Hepatocyte (in vitro differentiated cells): Measurements from ENCODE around the gene DSCAM. TPM values are rescaled to one million over a fixed set of nuclear protein-coding genes. Genes with fewer than 3 reads are reported as not detected.

Experiments
- DNase-seq: peaks from one replicate; pipeline ENCODE4 v3.0.0-alpha.2; 2016; ENCODE audit warnings: low spot score
- H2AFZ ChIP-seq: fragments of 200-600 bp; sonication (generic); 2 replicates; pipeline ENCODE4 v1.6.0; 2016; ENCODE audit warnings: antibody characterized with exemption, mild to moderate bottlenecking
- H3K27ac ChIP-seq: fragments of 200-600 bp; sonication (generic); 2 replicates; pipeline ENCODE4 v1.5.1; 2016; ENCODE audit warnings: mild to moderate bottlenecking
- H3K27me3 ChIP-seq: fragments of 200-600 bp; sonication (generic); 2 replicates; pipeline ENCODE4 v1.6.1; 2016
- H3K36me3 ChIP-seq: fragments of 200-600 bp; sonication (generic); replicated peaks from 2 replicates; pipeline ENCODE4 v1.5.1; 2016; ENCODE audit warnings: low read depth; ENCODE audit not compliant: insufficient read depth
- H3K4me1 ChIP-seq: fragments of 200-600 bp; sonication (generic); 2 replicates; pipeline ENCODE4 v1.5.1; 2016; ENCODE audit warnings: mild to moderate bottlenecking, moderate library complexity; ENCODE audit not compliant: insufficient read depth
- H3K4me2 ChIP-seq: fragments of 200-600 bp; sonication (generic); 2 replicates; pipeline ENCODE4 v1.6.0; 2016
- H3K4me3 ChIP-seq: fragments of 200-600 bp; sonication (generic); 2 replicates; pipeline ENCODE4 v1.5.1; 2016; ENCODE audit warnings: mild to moderate bottlenecking
- H3K79me2 ChIP-seq: fragments of 200-600 bp; sonication (generic); 2 replicates; pipeline ENCODE4 v1.6.0; 2017; ENCODE audit warnings: mild to moderate bottlenecking
- H3K9me2 ChIP-seq: fragments of 200-600 bp; sonication (generic); replicated peaks from 2 replicates; pipeline ENCODE4 v1.6.0; 2017; ENCODE audit warnings: mild to moderate bottlenecking; ENCODE audit not compliant: insufficient read depth
- H3K9me3 ChIP-seq: fragments of 200-600 bp; sonication (generic); 2 replicates; pipeline ENCODE4 v1.5.1; 2016; ENCODE audit warnings: low read depth, mild to moderate bottlenecking
- H4K20me1 ChIP-seq: fragments of 200-600 bp; sonication (generic); 2 replicates; pipeline ENCODE4 v1.6.0; 2016; ENCODE audit warnings: mild to moderate bottlenecking; ENCODE audit not compliant: insufficient read depth, poor library complexity, severe bottlenecking
- EZH2 ChIP-seq: fragments of 200-600 bp; sonication (generic); IDR thresholded peaks from 2 replicates; pipeline ENCODE4 v1.6.1; 2016; ENCODE audit warnings: antibody characterized with exemption, mild to moderate bottlenecking, borderline replicate concordance
- EZH2phosphoT487 ChIP-seq: fragments of 200-600 bp; sonication (generic); IDR thresholded peaks from one replicate; pipeline ENCODE4 v1.6.1; 2018; ENCODE audit warnings: antibody characterized with exemption, mild to moderate bottlenecking, low read depth, moderate library complexity; ENCODE audit not compliant: unreplicated experiment, severe bottlenecking
- WGBS: methylation state at CpG from one replicate; pipeline ENCODE4 v1.1.6; 2016; ENCODE audit warnings: low lambda C conversion rate; ENCODE audit errors: missing lambda C conversion rate; 5-methylcytosine and 5-hydroxymethylcytosine counted together
- polyA plus RNA-seq: library from polyadenylated mRNA; unstranded; fragments of >200 nt; fragmentation: Nextera tagmentation; extraction: Ambion mirVana; gene quantifications from 2 replicates; pipeline ENCODE4 v1.2.1, GENCODE V29; 2016
- total RNA-seq: library from RNA; depleted of rRNA; stranded (reverse); fragments of >200 nt; gene quantifications from 2 replicates; pipeline ENCODE4 v1.2.3, GENCODE V29; 2014
- TF ChIP-seq, protein P1 (sequence below): fragments of 200-600 bp; sonication (generic); IDR thresholded peaks from 2 replicates; pipeline ENCODE4 v1.5.1; 2016; ENCODE audit warnings: antibody characterized with exemption, mild to moderate bottlenecking; ENCODE audit not compliant: poor library complexity

The DSCAM gene
- total and polyA plus RNA-seq, 2 experiments from 2014 or later, result 0.33 TPM; not detected in 1

DNA sequence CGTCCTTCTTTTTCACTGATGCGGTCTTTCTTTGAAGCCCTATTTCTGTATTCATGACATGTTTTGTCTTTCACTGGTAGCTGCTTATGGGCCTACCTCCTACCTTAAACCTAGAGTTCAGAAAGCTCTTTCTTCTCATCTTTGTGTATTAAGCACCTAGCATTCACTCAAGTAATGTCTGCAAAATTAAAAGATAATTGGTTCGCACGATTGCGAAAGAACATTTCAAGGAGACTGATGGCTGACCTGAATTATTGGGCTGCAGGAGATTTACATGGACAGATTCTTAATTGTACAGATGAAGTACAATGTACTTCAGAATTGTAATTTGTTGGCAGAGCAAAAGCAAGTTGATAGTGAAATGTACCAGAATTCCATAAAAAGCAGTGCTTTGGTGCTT lies 773.3 kb downstream of the DSCAM start:
- Histone ChIP-seq H3K4me3 (no peak overlapping the region), H3K9me2 (no peaks in the 10 kb centered on the region), H4K20me1 (no peaks in the 10 kb centered on the region), H3K9me3 (no peaks in the 10 kb centered on the region), H3K79me2 (no peaks in the 10 kb centered on the region), H3K27ac (no peak overlapping the region), H2AFZ (no peak overlapping the region), H3K36me3 (no peaks in the 10 kb centered on the region), H3K4me1 (no peaks in the 10 kb centered on the region), H3K27me3 (no peaks in the 10 kb centered on the region), H3K4me2 (no peak overlapping the region)
- DNase-seq, result no peak
- WGBS, result 96% methylated on average over 5 of the region's 5 CpGs
- no peak for TF ChIP-seq EZH2
- TF ChIP-seq EZH2phosphoT487, result no peak
- TF ChIP-seq, protein P1, sequence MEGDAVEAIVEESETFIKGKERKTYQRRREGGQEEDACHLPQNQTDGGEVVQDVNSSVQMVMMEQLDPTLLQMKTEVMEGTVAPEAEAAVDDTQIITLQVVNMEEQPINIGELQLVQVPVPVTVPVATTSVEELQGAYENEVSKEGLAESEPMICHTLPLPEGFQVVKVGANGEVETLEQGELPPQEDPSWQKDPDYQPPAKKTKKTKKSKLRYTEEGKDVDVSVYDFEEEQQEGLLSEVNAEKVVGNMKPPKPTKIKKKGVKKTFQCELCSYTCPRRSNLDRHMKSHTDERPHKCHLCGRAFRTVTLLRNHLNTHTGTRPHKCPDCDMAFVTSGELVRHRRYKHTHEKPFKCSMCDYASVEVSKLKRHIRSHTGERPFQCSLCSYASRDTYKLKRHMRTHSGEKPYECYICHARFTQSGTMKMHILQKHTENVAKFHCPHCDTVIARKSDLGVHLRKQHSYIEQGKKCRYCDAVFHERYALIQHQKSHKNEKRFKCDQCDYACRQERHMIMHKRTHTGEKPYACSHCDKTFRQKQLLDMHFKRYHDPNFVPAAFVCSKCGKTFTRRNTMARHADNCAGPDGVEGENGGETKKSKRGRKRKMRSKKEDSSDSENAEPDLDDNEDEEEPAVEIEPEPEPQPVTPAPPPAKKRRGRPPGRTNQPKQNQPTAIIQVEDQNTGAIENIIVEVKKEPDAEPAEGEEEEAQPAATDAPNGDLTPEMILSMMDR, result no peak

DNA sequence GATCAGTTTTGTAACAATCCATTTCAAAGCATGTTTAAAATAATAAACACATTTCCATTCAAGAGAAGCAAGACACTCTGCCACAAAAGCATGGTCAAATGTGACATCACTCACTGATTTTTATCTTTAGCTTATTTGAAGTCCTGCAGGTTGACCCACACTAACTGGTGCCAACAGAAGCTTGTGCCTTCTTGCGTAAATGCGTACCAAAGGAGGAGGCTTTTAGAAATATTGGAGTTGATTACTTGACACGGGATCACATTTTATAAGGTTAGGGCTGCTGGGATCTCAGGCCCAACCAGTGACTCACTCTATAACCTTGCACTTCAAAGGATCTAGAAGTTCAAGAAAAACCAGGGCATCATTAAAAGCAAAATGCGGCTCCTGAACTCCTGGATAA lies 776.1 kb downstream of the DSCAM start:
- H3K4me2 ChIP-seq, result no peak overlapping the region
- no peaks in the 10 kb centered on the region for H3K9me2 ChIP-seq
- H3K79me2 ChIP-seq, result no peaks in the 10 kb centered on the region
- H3K4me3 ChIP-seq, result no peak overlapping the region
- TF ChIP-seq EZH2, result no peak
- TF ChIP-seq EZH2phosphoT487, result no peak
- TF ChIP-seq, protein P1, result no peak
- no peak for DNase-seq
- H3K27ac ChIP-seq, result no peak overlapping the region
- H3K27me3 ChIP-seq, result no peaks in the 10 kb centered on the region
- H3K4me1 ChIP-seq, result no peaks in the 10 kb centered on the region
- H4K20me1 ChIP-seq, result no peaks in the 10 kb centered on the region
- 68% methylated on average over 4 of the region's 4 CpGs for WGBS
- no peaks in the 10 kb centered on the region for H3K9me3 ChIP-seq
- H3K36me3 ChIP-seq, result no peaks in the 10 kb centered on the region
- H2AFZ ChIP-seq, result no peak overlapping the region

DNA sequence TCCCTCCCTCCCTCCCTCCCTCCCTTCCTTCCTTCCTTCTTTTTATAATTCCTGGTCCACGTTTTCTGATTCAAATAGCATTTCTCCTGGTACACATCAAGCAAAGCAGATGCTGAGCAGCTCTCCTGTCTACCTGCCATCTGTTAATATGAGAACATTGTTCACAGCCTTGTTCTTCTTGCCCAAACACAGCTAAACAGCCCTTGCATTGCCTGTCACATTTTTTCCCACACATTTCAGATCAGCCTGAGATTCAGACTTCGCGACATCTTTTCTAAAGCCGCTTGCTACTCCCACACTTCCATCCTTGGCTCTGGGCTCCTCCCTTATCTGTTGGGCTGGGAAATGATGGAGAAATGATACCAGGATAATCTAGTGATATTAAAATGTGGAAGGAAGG lies 779.2 kb downstream of the DSCAM start:
- Histone ChIP-seq H3K27ac (no peak overlapping the region), H3K79me2 (no peaks in the 10 kb centered on the region), H3K36me3 (no peaks in the 10 kb centered on the region), H3K4me1 (no peaks in the 10 kb centered on the region), H3K9me2 (no peaks in the 10 kb centered on the region), H3K9me3 (no peaks in the 10 kb centered on the region), H2AFZ (no peak overlapping the region), H4K20me1 (no peaks in the 10 kb centered on the region), H3K4me2 (no peak overlapping the region), H3K4me3 (no peak overlapping the region), H3K27me3 (no peaks in the 10 kb centered on the region)
- no peak for DNase-seq
- TF ChIP-seq, protein P1, result no peak
- TF ChIP-seq EZH2phosphoT487 (no peak), EZH2 (no peak)
- WGBS, result 67% methylated on average over 4 of the region's 4 CpGs

DNA sequence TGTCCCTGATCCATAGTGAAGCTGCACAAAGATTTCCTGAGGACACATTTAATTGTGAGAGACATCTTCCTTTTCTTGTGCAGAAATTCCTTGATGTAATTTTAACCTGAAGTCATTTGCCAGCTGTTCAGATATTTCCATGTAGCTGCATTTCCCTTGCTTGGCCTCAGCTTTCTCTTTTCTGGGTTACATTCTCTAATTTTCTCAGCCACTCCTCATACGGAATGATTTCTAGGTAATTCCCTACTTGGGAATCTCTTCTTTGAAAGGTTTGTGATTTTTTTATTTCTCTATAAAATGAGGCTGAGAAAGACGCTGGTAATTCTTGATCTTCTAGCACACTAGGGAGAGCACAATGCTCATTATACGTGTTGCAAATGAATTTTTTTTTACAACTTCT lies 780.7 kb downstream of the DSCAM start:
- Histone ChIP-seq H3K9me2 (no peaks in the 10 kb centered on the region), H3K9me3 (no peaks in the 10 kb centered on the region), H3K36me3 (no peaks in the 10 kb centered on the region), H3K4me2 (no peak overlapping the region), H3K4me3 (no peak overlapping the region), H4K20me1 (no peaks in the 10 kb centered on the region), H2AFZ (no peak overlapping the region), H3K27me3 (no peaks in the 10 kb centered on the region), H3K27ac (no peak overlapping the region), H3K4me1 (no peaks in the 10 kb centered on the region), H3K79me2 (no peaks in the 10 kb centered on the region)
- WGBS, result 82% methylated on average over 3 of the region's 3 CpGs
- DNase-seq, result no peak
- TF ChIP-seq, protein P1, result no peak
- TF ChIP-seq EZH2phosphoT487, result no peak
- no peak for TF ChIP-seq EZH2
